Placental pericyte (primary cell): Measurements from ENCODE around the gene FARSA. TPM values are rescaled to one million over a fixed set of nuclear protein-coding genes. Genes with fewer than 3 reads are reported as not detected.

Experiments
- small RNA-seq: library from RNA; depleted of rRNA; stranded (forward); fragments of <200 nt; gene quantifications from one replicate; pipeline ENCODE3, GENCODE V24; 2012; ENCODE audit warnings: low replicate concordance
- total RNA-seq: library from RNA; depleted of rRNA; stranded (reverse); fragments of >200 nt; gene quantifications from 2 replicates; pipeline ENCODE4 v1.2.3, GENCODE V29; 2012

The FARSA gene
- 98.8 and 109 TPM in 2 replicates for total RNA-seq

DNA sequence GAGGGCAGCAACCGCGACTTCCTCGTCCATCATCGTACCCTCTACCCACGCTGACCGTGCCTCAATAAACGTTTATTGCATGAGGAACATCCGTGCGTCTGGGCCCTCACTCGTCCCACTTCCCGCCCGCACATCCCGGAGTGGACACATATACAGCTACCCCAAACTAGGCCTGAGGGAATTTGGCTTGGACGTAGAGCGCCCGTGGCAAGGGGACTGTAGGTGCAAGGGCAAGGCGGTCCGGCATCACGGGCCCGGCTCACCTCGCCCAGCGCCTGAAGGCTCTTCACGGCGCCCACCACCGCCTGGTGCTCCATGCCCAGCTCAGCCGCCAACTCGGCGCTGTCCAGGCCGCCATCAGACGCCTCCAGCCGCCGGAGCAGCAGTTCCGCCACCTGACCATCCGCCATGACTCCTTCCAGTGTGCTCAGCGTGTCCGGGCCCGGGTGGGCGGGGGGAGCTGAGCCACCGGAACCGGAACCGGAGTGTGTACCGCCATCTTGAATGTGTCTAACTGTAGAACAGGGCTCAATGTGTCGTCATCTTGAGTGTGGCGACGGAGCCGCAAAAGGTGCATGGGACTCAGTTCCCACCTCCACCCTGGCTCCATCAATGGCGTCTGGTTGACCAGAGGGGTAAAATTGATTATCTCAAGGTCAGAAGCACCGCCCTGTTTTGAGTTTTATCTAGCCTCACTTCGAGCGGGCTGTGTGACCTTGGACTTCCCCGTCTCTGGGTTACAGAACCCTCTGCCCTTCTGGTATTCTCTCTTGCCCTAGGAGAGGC is at the start of gene FARSA:
FARSA (minus strand) TSS at position 425 of the 786 bp plus-strand sequence; CDS start at position 410, 15 bp downstream.

DNA sequence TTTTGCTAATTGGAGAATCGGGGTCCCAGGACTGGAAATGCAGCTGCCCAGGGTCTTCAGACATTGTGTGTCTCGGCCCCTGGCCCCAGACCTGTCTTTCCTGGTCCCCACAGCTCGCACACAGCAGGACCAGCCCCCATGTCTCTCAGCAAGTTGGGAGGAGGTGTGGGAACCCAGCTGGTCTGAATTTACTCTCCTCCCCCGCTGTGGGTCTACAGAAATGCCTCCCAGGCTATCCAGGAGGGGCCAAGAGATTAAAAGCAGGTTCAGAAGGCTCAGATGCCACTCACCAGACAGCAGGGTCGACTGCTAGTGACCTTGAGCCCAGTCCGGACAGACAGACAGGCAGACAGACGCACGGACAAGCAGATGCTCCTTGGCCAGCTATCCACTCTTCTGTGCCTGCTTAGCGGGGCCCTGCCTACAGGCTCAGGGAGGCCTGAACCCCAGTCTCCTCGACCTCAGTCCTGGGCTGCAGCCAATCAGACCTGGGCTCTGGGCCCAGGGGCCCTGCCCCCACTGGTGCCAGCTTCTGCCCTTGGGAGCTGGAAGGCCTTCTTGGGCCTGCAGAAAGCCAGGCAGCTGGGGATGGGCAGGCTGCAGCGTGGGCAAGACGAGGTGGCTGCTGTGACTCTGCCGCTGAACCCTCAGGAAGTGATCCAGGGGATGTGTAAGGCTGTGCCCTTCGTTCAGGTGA is 35.9 kb upstream of the FARSA start, which contains the start of gene DAND5:
DAND5 (plus strand) TSS at position 285 of the 697 bp plus-strand sequence; CDS start at position 370, 85 bp downstream.

GRCh38 chr19:12956446-12957388 is 23.2 kb upstream of the FARSA start, which contains the start of gene GADD45GIP1:
GADD45GIP1 (minus strand) TSS chr19:12957223; CDS start chr19:12957212, 11 bp downstream.

DNA sequence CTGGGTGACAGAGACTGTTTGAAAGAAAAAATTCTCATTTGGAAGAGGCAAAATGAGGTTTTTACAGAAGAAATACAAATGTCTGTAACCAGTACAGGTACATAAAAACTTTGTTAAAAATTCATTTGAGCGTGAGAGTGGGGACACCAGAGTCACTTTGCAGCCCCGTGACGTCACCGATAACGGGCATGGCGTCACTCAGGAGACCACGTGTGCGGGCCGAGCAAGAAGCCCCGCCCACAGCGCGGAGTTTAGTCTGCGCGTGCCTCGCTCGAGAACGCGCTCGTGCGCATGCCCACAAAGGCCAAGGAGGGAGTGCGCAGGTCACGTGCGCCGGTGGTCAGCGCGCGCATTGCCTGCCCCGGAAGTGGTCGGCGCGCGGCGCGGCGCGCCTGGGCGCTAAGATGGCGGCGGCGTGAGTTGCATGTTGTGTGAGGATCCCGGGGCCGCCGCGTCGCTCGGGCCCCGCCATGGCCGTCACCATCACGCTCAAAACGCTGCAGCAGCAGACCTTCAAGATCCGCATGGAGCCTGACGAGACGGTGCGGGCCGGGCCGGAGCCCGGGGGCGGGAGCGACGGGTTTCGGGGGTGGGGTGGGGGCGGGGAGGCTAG is 12.1 kb upstream of the FARSA start, which contains the start of gene RAD23A:
RAD23A (plus strand) TSS at position 384 of the 613 bp plus-strand sequence; CDS start at position 471, 87 bp downstream.

GRCh38 chr19:12937927-12938778 is 4.6 kb upstream of the FARSA start, which contains the start of gene CALR:
CALR (plus strand) TSS chr19:12938609; CDS start chr19:12938680, 71 bp downstream.

DNA sequence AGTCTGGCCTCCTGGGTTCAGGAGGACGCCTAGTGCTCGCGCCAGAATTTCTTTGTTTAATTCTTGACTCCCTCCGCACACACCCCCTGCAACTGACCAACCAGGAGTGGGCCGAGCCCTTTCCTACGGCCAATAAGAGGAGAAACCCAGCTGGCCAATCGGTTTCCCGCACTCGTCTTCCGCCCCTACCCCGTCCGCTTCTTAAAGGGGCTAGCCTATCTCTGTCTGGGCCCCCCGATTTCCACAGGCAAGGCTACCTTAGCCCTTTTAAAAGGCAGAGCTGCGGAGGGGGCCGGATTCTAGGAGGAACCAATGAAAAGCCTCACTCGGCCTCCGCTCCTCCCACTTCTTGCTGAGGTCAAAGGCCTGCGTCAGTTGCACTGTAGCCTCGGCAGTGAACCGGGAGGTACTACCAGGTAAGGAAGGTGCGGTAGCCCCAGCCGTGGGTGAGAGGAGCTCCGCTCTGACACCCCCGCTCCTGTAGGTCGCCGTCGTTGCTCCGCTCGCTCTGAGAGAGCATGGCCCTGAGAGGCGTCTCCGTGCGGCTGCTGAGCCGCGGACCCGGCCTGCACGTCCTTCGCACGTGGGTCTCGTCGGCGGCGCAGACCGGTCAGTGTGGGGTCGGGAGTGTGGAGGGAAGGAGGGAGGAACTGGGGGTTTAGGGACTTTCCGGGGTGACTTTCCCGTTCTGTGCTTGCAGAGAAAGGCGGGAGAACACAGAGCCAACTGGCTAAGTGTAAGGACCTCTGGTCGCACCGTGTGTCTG is 42.5 kb downstream of the FARSA start, which contains the start of gene GCDH:
GCDH (plus strand) TSS at position 374 of the 766 bp plus-strand sequence; CDS start at position 519, 145 bp downstream.

DNA sequence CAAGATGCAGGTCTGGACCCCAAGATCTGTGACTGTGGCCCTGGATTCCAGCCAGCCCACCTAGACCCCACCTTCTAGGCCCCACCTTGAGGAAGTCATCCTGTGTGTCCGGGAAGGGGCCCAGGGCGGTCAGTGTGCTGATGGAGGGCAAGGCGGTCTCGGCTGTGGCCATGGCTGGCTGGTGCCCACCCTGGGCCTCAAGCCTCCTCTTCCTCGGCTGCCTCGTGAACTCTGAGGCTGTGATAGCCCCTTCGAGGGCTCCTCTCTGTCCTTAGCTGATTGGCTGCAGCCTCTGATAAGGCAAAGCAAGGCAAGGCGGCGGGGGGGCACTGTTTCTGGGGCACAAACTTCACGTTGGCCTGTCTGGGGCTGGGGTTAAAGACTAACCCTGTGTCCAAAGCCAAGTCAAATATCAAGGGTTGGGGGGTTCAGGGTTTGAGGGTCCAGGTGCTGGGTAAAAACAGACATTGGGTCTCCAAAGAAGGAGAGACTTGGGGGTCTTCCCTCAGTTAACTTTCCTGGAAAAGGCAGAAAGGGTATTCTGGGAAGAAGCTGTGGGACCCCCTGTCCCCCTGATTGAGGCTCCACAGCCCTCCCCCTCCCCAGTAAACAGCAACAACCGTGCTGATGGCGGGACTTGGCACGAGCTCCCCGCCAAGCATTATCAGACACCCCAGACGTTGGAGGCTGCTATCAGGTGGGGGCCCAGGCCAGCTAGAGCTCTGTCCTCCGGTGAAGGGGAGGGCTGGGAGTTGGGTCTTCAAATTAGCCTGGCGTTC is 46.4 kb downstream of the FARSA start, which contains the start of gene KLF1:
KLF1 (minus strand) TSS at position 233 of the 779 bp plus-strand sequence; CDS start at position 172, 61 bp downstream.

GRCh38 chr19:12881172-12881808 is 52.2 kb downstream of the FARSA start, which contains the start of gene DNASE2:
DNASE2 (minus strand) TSS chr19:12881449; CDS start chr19:12881375, 74 bp downstream.

Small RNAs within 50 kb of the gene (small RNA-seq; reads per million reads assigned to genes)
- gene MIR5695 (0.13 reads per million), gene MIR6515 (0.91 reads per million, percentile 41 among the genes with 10 or more reads in this experiment)

Other genes starting within 250 kb of the FARSA start
- not detected in 2 replicates for gene GNG14, start 245.7 kb downstream of the FARSA start, total RNA-seq
- 10.3 and 12.2 TPM in 2 replicates for gene FBXW9, start 237.1 kb downstream of the FARSA start, total RNA-seq
- gene TNPO2, start 209.8 kb downstream of the FARSA start, total RNA-seq, result 45.1 and 73.3 TPM in 2 replicates
- 142 and 218 TPM in 2 replicates for gene TRIR, start 199.0 kb downstream of the FARSA start, total RNA-seq
- 88.0 and 105 TPM in 2 replicates for gene GET3, start 196.2 kb downstream of the FARSA start, total RNA-seq
- gene BEST2, start 181.9 kb downstream of the FARSA start, total RNA-seq, result not detected in 2 replicates
- 13.3 and 14.2 TPM in 2 replicates for gene HOOK2, start 158.2 kb downstream of the FARSA start, total RNA-seq
- 187 and 191 TPM in 2 replicates for gene JUNB, start 142.2 kb downstream of the FARSA start, total RNA-seq
- gene PRDX2, start 131.9 kb downstream of the FARSA start, total RNA-seq, result 188 and 197 TPM in 2 replicates
- not detected in 2 replicates for gene THSD8, start 131.6 kb downstream of the FARSA start, total RNA-seq
- 4.4 and 45.4 TPM in 2 replicates for gene RNASEH2A, start 127.1 kb downstream of the FARSA start, total RNA-seq
- not detected in 2 replicates for gene RTBDN, start 99.1 kb downstream of the FARSA start, total RNA-seq
- gene MAST1, start 95.2 kb downstream of the FARSA start, total RNA-seq, result not detected in 2 replicates
- gene DNASE2, start 52.3 kb downstream of the FARSA start, total RNA-seq, result 11.5 and 37.2 TPM in 2 replicates
- not detected in 2 replicates for gene KLF1, start 46.5 kb downstream of the FARSA start, total RNA-seq
- 32.4 and 35.7 TPM in 2 replicates for gene GCDH, start 42.6 kb downstream of the FARSA start, total RNA-seq
- 0.22 TPM in 1 of 2 replicates, not detected in the other for gene SYCE2, start 14.4 kb downstream of the FARSA start, total RNA-seq
- 1,645 and 6,576 TPM in 2 replicates for gene CALR, start 4.9 kb upstream of the FARSA start, total RNA-seq
- gene RAD23A, start 12.2 kb upstream of the FARSA start, total RNA-seq, result 93.7 and 179 TPM in 2 replicates
- gene GADD45GIP1, start 23.5 kb upstream of the FARSA start, total RNA-seq, result 15.8 and 19.3 TPM in 2 replicates
- 0.14 TPM in 1 of 2 replicates, not detected in the other for gene DAND5, start 35.9 kb upstream of the FARSA start, total RNA-seq
- gene NFIX, start 61.8 kb upstream of the FARSA start, total RNA-seq, result 37.2 and 41.9 TPM in 2 replicates
- 1.5 and 6.9 TPM in 2 replicates for gene LYL1, start 169.1 kb upstream of the FARSA start, total RNA-seq
- 33.5 and 45.1 TPM in 2 replicates for gene TRMT1, start 183.0 kb upstream of the FARSA start, total RNA-seq
- gene NACC1, start 184.6 kb upstream of the FARSA start, total RNA-seq, result 85.6 and 148 TPM in 2 replicates
- 63.0 and 69.0 TPM in 2 replicates for gene STX10, start 216.7 kb upstream of the FARSA start, total RNA-seq
- gene IER2, start 216.7 kb upstream of the FARSA start, total RNA-seq, result 45.7 and 87.5 TPM in 2 replicates